ENCODE measurements around the gene SFSWAP.
"Not testable (repeated sequence)": the region's sequence is repeated elsewhere in the genome, so short reads cannot be mapped to it uniquely, and the experiment has no call there.

The SFSWAP gene

DNA sequence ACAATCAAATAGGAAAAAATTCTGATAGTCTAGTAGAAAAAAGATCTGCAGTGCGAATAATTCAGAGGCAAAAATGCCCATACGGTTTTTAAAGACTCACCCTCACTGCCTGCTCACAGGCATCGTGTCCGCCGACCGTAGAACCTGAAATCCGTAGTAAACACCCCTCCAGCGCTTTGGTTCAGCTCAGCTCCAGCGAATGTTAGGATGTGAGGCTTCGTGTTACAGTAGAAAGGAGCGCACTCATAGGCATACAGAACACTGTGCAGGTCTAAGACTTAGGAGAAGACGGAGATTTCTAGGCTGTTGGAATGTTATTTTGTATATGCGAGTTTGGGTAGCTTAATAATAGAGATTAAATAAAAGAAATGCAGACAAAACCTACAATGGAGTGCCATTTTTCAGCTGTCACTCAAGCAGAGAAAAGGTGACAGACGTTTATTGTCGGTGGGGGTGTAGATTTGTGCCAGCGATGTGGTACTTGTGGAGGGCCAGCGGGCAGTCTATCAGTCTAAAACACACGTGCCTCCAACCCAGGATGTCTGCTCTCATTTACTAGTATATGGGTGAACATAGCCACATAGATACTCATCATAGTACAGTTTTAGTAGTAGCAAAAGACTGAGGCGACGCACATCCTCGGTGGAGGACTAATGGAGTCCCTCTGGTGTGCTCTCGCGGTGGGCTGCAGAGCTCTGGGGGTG lies 25.7 kb downstream of the SFSWAP start:
- H3K27ac ChIP-seq: peak overlapping the region; percentile 84
- DNase-seq (ENCODE audit: low spot score): no peak
- TF ChIP-seq CTCF (conservative IDR thresholded peaks at IDR 0.05; ENCODE audit: low read depth): no peak
- CTCF ChIA-PET: interaction anchor here (0.6 kb wide), 1 partner anchor 919 kb away, joined by 4 read pairs; no protein-coding TSS in a partner anchor
- POLR2A ChIA-PET (ENCODE audit: low non-redundant PET): no interaction called here

GRCh38 chr12:131737150-131737827 lies 26.4 kb downstream of the SFSWAP start:
- ChIA-PET CTCF (interaction anchor here (0.6 kb wide), 1 partner anchor 919 kb away, joined by 4 read pairs; no protein-coding TSS in a partner anchor), POLR2A (ENCODE audit: low non-redundant PET) (no interaction called here)
- peak; percentile 97 for DNase-seq (ENCODE audit: low spot score)
- H3K27ac ChIP-seq: peak overlapping the region; percentile 84
- no peak for TF ChIP-seq CTCF (conservative IDR thresholded peaks at IDR 0.05; ENCODE audit: low read depth)

DNA sequence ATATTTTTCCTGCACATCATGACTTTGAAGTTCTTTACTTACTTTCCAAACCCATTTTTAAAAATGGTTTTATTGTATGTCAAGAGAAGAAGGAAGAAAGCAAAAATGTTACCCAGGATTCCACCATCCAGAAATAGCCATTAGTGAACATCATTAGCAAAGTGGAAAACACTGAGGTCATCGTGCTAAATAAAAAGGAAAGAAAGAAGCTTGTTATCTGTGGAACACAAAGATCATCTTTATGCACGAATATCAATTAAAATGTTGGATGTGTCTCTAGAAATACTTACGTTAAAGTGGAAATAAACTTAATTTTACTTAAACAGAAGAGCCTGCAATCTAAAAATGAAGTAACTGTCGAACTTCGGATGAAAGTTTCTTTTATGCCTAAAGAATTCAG lies 27.3 kb downstream of the SFSWAP start:
- POLR2A ChIA-PET (ENCODE audit: low non-redundant PET): no interaction called here
- no peak for TF ChIP-seq CTCF (conservative IDR thresholded peaks at IDR 0.05; ENCODE audit: low read depth)
- no peak overlapping the region for H3K27ac ChIP-seq
- CTCF ChIA-PET: no interaction called here
- no peak for DNase-seq (ENCODE audit: low spot score)

- POLR2A ChIA-PET (ENCODE audit: low non-redundant PET): no interaction called here
- H3K27ac ChIP-seq: no peak overlapping the region
- no peak for DNase-seq (ENCODE audit: low spot score)
- CTCF ChIA-PET: no interaction called here
- TF ChIP-seq CTCF (conservative IDR thresholded peaks at IDR 0.05; ENCODE audit: low read depth): no peak
Observed at GRCh38 chr12:131740626-131741025, 29.7 kb downstream of the SFSWAP start.

DNA sequence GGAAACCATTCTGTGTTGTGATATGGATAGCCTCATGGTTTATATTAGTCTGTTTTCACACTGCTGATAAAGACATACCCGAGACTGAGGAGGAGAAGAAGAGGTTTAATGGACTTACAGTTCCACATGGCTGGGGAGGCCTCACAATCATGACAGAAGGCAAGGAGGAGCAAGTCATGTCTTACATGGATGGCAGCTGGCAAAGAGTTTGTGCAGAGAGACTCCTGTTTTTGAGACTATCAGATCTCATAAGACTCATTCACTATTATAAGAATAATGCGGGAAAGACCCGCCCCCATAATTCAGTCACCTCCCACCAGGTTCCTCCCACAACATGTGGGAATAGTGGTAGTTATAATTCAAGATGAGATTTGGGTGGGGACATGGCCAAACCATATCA lies 31.9 kb downstream of the SFSWAP start:
- DNase-seq (ENCODE audit: low spot score); H3K27ac ChIP-seq; CTCF ChIA-PET; POLR2A ChIA-PET (ENCODE audit: low non-redundant PET): not testable (repeated sequence)

- CTCF ChIA-PET; DNase-seq (ENCODE audit: low spot score); POLR2A ChIA-PET (ENCODE audit: low non-redundant PET); H3K27ac ChIP-seq: not testable (repeated sequence)
Observed at GRCh38 chr12:131743410-131743809, 32.5 kb downstream of the SFSWAP start.

GRCh38 chr12:131743880-131744279 lies 33.0 kb downstream of the SFSWAP start:
- POLR2A ChIA-PET (ENCODE audit: low non-redundant PET); CTCF ChIA-PET; H3K27ac ChIP-seq; DNase-seq (ENCODE audit: low spot score): not testable (repeated sequence)

GRCh38 chr12:131744675-131745074 lies 33.8 kb downstream of the SFSWAP start:
- CTCF ChIA-PET; POLR2A ChIA-PET (ENCODE audit: low non-redundant PET); H3K27ac ChIP-seq; DNase-seq (ENCODE audit: low spot score): not testable (repeated sequence)
